ENCODE results near the gene KSR1. TPM values are rescaled to one million over a fixed set of nuclear protein-coding genes. Genes with fewer than 3 reads are reported as not detected.

Gene KSR1
- total RNA-seq, 4 donors from 2014 or later: 21.9 to 34.1 (median 29.0) TPM

DNA sequence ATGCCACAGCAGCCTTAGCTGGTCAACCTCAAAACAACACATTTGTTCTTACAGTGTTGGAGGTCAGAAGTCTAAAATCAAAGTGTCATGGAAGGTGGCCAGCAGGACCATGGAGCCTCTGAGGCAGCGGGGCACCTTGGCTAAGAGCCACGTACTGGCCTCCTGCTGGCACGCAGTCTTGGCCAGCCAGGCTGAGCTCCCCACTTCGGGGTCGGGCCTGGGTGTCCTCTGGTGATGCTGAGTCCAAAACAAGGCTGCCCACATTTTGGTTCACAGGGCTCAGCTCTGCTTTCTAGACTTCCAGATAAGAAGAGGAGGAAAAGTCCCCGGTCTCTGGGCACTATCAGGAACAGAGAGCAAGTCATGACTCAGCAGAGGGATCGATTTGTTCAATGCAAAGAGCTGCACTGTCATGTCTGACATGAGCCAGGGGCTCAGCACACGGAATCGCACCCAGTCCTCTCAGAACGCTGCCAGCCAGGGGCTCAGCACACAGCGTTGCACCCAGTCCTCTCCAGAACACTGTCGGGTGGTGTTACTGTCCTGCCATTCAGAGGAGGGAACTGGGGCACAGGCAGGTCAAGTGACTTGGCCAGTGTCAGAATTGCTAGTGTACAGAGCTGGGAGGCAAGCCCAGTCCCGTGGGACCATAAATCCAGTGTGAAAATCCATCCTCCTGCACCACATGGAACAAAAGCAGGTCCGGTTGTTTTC, 177.2 kb downstream of the KSR1 start:
- TF ChIP-seq, protein P1, sequence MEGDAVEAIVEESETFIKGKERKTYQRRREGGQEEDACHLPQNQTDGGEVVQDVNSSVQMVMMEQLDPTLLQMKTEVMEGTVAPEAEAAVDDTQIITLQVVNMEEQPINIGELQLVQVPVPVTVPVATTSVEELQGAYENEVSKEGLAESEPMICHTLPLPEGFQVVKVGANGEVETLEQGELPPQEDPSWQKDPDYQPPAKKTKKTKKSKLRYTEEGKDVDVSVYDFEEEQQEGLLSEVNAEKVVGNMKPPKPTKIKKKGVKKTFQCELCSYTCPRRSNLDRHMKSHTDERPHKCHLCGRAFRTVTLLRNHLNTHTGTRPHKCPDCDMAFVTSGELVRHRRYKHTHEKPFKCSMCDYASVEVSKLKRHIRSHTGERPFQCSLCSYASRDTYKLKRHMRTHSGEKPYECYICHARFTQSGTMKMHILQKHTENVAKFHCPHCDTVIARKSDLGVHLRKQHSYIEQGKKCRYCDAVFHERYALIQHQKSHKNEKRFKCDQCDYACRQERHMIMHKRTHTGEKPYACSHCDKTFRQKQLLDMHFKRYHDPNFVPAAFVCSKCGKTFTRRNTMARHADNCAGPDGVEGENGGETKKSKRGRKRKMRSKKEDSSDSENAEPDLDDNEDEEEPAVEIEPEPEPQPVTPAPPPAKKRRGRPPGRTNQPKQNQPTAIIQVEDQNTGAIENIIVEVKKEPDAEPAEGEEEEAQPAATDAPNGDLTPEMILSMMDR (IDR thresholded peaks at IDR 0.05; ENCODE audit: low read depth): no peak

DNA sequence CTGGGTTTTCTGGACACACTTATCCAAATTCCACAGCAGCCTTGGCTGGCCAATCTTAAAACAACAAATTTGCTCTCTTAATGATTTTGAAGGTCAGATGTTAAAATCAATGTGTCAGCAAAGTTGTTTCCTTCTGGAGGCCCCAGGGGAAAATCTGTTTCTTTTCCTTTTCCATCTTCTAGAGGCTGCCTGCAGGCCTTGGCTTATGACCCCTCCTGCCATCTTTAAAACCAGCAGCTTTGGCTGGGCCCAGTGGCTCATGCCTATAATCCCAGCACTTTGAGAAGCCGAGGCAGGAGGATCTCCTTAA, 177.7 kb downstream of the KSR1 start:
- TF ChIP-seq, protein P1 (IDR thresholded peaks at IDR 0.05; ENCODE audit: low read depth): no peak

DNA sequence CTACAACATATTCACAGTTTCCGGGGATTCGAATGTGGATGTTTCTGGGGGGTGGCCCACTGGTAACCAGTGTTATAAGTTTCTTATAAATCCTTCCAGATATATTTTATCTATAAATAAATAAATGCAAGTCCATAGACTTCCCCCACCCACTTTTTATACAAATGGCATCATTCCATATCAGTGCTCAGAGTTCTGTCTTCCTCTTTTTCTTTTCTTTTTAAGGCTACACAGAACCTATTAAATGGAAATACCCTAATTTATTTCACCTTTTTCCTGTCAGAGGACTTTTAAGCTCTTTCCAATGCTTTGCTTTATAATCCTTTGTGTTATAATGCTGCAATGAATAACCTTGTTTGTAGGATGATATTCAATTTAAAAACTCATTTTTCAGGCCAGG, 178.5 kb downstream of the KSR1 start:
- TF ChIP-seq, protein P1 (IDR thresholded peaks at IDR 0.05; ENCODE audit: low read depth): no peak

DNA sequence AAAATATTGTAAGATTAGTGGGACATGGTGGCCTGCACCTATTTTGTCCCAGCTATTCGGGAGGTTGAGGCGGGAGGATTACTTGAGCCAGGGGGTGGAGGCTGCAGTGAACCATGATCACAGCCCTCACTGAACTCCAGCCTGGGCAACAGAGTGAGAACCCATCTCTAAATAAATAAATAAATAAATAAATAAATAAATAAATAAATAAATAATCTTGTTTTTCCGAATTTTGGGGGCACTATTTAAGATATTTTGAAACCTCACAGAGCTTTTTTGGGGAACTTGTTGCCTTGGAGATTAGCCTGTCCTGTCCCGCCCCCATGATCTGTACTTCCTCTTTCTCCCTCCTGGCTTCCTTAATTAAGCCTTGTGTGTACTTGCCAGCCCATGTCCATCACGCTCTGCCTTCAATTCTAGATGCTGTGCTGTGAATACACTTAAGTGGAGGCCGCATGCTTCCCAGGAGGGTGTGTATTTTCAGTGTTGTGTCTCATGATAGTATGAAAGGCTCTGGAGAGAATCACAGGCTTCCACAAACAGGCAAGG, 179.1 kb downstream of the KSR1 start:
- TF ChIP-seq, protein P1 (IDR thresholded peaks at IDR 0.05; ENCODE audit: low read depth): no peak

DNA sequence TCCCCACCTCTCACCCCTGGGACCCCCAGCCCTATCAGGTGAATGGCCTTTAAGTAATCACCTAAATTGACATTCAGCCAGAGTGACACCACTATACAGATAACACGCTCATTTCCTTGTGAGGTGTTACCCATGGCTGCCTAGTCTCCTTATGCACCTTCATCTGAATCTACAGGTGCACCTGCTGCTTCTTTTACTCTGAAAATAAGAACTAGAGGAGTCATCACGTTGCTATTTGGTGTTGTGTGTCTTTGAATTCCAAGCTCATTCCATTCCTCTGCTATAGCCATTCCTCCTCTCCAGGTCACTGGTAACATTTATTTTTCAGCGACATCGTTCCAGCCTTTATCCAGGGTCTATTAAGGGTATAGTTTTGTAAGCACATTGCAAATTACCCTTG, 184.5 kb downstream of the KSR1 start:
- TF ChIP-seq, protein P1 (IDR thresholded peaks at IDR 0.05; ENCODE audit: low read depth): no peak

DNA sequence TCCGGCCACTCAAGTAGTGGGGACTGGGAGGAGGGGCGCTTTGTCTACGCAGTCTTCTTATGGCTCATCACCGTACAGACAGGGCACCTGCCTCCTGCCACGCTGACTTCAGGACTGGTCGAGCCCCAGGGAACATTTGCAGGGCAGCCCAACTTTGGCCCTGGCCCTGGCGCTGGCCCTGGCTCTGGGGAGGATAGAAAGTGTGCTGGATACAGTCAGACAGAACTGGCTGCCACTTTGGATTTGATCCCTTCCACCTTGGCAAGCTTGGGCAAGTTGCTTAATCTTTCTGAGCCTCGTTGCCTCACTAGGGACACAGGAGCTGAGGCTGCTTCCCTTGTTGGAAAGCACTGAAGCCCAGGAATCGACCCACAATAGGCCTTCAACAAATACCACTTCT, 188.3 kb downstream of the KSR1 start:
- TF ChIP-seq, protein P1 (IDR thresholded peaks at IDR 0.05; ENCODE audit: low read depth): no peak

DNA sequence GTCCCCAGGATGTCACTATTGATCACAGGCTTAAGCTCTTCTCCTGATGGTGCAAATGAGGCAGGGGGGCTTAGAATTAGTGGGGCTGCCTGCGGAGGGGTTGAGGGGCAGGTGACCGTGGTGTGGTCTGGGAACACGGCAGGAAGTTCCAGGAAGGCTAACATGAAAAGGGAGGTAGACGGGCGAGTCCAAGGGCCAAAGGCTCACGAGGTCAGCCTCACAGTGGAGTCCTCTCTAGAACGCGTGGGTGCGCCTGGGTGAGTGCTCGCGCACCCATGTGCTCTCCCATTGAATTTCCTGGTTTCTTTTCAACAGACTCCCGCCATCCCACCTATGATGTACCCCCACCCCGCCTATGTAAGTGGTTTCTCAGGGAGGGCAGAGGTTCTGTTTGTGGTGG, 190.0 kb downstream of the KSR1 start:
- TF ChIP-seq, protein P1 (IDR thresholded peaks at IDR 0.05; ENCODE audit: low read depth): no peak
